ENCODE results near the gene DLX1. TPM values are rescaled to one million over a fixed set of nuclear protein-coding genes. Genes with fewer than 3 reads are reported as not detected.
A peak's percentile ranks its signal among the peaks of the same experiment; 100 is the strongest.

DLX1 gene
- total RNA-seq: 1.8 and 2.4 TPM in 2 replicates

GRCh38 chr2:172085460-172086159 is at the start of gene DLX1:
TSS of gene DLX1 (plus strand) at chr2:172085507. CDS start at chr2:172085678, 171 bp downstream.
- Histone ChIP-seq H3K27ac (ENCODE audit: low read depth, low read length) (peak within 1 kb of the TSS; percentile 97), H3K9me3 (ENCODE audit: low read depth, low read length) (no peaks in the 10 kb centered on the region), H3K36me3 (ENCODE audit: insufficient read depth, low read length) (peaks cover 3% of the 10 kb centered on the region), H4K20me1 (ENCODE audit: insufficient read depth, low read length) (no peaks in the 10 kb centered on the region), H3K79me2 (ENCODE audit: insufficient read depth, low read length) (peaks cover 17% of the 10 kb centered on the region), H3K27me3 (ENCODE audit: insufficient read depth, low read length) (peaks cover 30% of the 10 kb centered on the region), H3K4me3 (ENCODE audit: insufficient read depth, low read length) (peak within 1 kb of the TSS; percentile 78), H2AFZ (ENCODE audit: low read length) (peak within 1 kb of the TSS; percentile 97), H3K4me2 (ENCODE audit: insufficient read depth, low read length) (peak within 1 kb of the TSS; percentile 93), H3K4me1 (ENCODE audit: insufficient read depth, low read length) (peaks cover 35% of the 10 kb centered on the region)
- no peak for TF ChIP-seq CTCF (IDR thresholded peaks at IDR 0.05; ENCODE audit: extremely low read depth, low read depth, low read length)
- no peak for DNase-seq (ENCODE audit: insufficient read length, low spot score, missing footprints)

DNA sequence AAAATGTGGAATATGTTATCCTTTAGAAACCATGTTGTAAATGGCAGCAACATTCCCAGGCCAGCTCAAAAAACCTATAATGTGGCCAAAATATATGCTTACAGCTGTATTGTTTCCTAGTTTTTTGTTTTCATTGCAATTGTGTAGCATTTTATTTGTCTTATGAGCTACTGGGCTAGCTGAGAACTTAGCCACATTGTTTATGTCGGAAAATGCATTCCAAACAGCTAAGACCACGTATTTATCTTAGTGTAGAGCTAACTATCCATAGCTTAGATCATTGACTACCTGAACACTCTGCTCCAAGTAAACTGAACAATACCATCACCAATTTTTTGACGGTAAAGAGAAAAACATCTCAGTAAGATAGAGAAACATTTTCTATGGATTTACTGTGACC is 47.2 kb upstream of the DLX1 start:
- H3K4me1 ChIP-seq (ENCODE audit: insufficient read depth, low read length): peaks cover 21% of the 10 kb centered on the region
- H3K9me3 ChIP-seq (ENCODE audit: low read depth, low read length): no peaks in the 10 kb centered on the region
- peak overlapping the region; percentile 20 for H3K4me2 ChIP-seq (ENCODE audit: insufficient read depth, low read length)
- peak overlapping the region; percentile 71 for H2AFZ ChIP-seq (ENCODE audit: low read length)
- H3K27ac ChIP-seq (ENCODE audit: low read depth, low read length): peak overlapping the region; percentile 34
- no peak for DNase-seq (ENCODE audit: insufficient read length, low spot score, missing footprints)
- H3K27me3 ChIP-seq (ENCODE audit: insufficient read depth, low read length): no peaks in the 10 kb centered on the region
- no peak for TF ChIP-seq CTCF (IDR thresholded peaks at IDR 0.05; ENCODE audit: extremely low read depth, low read depth, low read length)
- H3K36me3 ChIP-seq (ENCODE audit: insufficient read depth, low read length): no peaks in the 10 kb centered on the region
- no peaks in the 10 kb centered on the region for H4K20me1 ChIP-seq (ENCODE audit: insufficient read depth, low read length)
- H3K4me3 ChIP-seq (ENCODE audit: insufficient read depth, low read length): no peak overlapping the region
- H3K79me2 ChIP-seq (ENCODE audit: insufficient read depth, low read length): no peaks in the 10 kb centered on the region

GRCh38 chr2:172038604-172039003 is 46.7 kb upstream of the DLX1 start:
- peak overlapping the region; percentile 20 for H3K4me2 ChIP-seq (ENCODE audit: insufficient read depth, low read length)
- no peaks in the 10 kb centered on the region for H4K20me1 ChIP-seq (ENCODE audit: insufficient read depth, low read length)
- H3K4me3 ChIP-seq (ENCODE audit: insufficient read depth, low read length): no peak overlapping the region
- no peaks in the 10 kb centered on the region for H3K27me3 ChIP-seq (ENCODE audit: insufficient read depth, low read length)
- no peaks in the 10 kb centered on the region for H3K36me3 ChIP-seq (ENCODE audit: insufficient read depth, low read length)
- peaks cover 21% of the 10 kb centered on the region for H3K4me1 ChIP-seq (ENCODE audit: insufficient read depth, low read length)
- H3K79me2 ChIP-seq (ENCODE audit: insufficient read depth, low read length): no peaks in the 10 kb centered on the region
- no peak for TF ChIP-seq CTCF (IDR thresholded peaks at IDR 0.05; ENCODE audit: extremely low read depth, low read depth, low read length)
- DNase-seq (ENCODE audit: insufficient read length, low spot score, missing footprints): peak; percentile 90
- peak overlapping the region; percentile 66 for H3K27ac ChIP-seq (ENCODE audit: low read depth, low read length)
- H3K9me3 ChIP-seq (ENCODE audit: low read depth, low read length): no peaks in the 10 kb centered on the region
- no peak overlapping the region for H2AFZ ChIP-seq (ENCODE audit: low read length)

DNA sequence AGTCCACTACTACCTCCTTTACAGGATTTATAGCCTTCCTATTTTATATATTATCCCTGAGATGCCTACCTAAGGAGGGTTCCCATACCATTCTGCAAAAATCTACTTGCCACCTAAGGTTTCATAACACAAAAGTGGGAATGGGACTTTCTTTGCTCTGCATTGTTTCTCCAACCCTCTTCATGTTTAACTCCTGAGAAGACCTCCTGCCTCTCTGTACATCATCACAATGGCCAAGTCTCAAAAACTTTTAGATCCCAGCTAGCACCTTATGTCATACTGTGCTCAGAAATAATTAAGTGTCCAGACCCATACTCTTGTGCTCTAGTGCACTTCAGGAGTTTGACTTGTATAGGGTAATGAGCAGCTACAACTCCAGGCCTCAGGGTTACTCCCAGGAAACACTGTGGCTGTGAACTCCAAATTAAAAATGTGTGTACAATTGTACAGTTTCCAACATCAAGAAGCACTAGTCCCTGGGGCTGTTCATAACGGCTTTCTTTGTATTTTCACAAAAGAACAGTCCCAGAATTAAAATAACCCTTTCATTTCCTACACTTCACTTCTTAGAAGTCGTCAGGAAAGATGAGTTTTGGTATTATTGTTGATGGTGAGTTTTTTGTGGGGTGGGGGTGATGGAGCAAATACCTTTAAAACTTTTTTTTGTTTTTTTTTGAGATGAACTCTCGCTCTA is 46.1 kb upstream of the DLX1 start:
- H2AFZ ChIP-seq (ENCODE audit: low read length): peak overlapping the region; percentile 23
- H3K27me3 ChIP-seq (ENCODE audit: insufficient read depth, low read length): no peaks in the 10 kb centered on the region
- H3K9me3 ChIP-seq (ENCODE audit: low read depth, low read length): no peaks in the 10 kb centered on the region
- H3K79me2 ChIP-seq (ENCODE audit: insufficient read depth, low read length): no peaks in the 10 kb centered on the region
- H3K4me3 ChIP-seq (ENCODE audit: insufficient read depth, low read length): no peak overlapping the region
- TF ChIP-seq CTCF (IDR thresholded peaks at IDR 0.05; ENCODE audit: extremely low read depth, low read depth, low read length): no peak
- no peaks in the 10 kb centered on the region for H3K36me3 ChIP-seq (ENCODE audit: insufficient read depth, low read length)
- peak overlapping the region; percentile 5 for H3K4me2 ChIP-seq (ENCODE audit: insufficient read depth, low read length)
- peak overlapping the region; percentile 66 for H3K27ac ChIP-seq (ENCODE audit: low read depth, low read length)
- H4K20me1 ChIP-seq (ENCODE audit: insufficient read depth, low read length): no peaks in the 10 kb centered on the region
- peak; percentile 60 for DNase-seq (ENCODE audit: insufficient read length, low spot score, missing footprints)
- peaks cover 21% of the 10 kb centered on the region for H3K4me1 ChIP-seq (ENCODE audit: insufficient read depth, low read length)

All from osteoblast (primary cell).